ENCODE measurements around the gene DNAH1.

- TF ChIP-seq, protein P1, sequence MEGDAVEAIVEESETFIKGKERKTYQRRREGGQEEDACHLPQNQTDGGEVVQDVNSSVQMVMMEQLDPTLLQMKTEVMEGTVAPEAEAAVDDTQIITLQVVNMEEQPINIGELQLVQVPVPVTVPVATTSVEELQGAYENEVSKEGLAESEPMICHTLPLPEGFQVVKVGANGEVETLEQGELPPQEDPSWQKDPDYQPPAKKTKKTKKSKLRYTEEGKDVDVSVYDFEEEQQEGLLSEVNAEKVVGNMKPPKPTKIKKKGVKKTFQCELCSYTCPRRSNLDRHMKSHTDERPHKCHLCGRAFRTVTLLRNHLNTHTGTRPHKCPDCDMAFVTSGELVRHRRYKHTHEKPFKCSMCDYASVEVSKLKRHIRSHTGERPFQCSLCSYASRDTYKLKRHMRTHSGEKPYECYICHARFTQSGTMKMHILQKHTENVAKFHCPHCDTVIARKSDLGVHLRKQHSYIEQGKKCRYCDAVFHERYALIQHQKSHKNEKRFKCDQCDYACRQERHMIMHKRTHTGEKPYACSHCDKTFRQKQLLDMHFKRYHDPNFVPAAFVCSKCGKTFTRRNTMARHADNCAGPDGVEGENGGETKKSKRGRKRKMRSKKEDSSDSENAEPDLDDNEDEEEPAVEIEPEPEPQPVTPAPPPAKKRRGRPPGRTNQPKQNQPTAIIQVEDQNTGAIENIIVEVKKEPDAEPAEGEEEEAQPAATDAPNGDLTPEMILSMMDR (IDR thresholded peaks at IDR 0.05; ENCODE audit: insufficient read depth, low read length, poor library complexity, severe bottlenecking): no peak
- TF ChIP-seq EZH2phosphoT487 (conservative IDR thresholded peaks at IDR 0.05; ENCODE audit: low read length): no peak
Measured at GRCh38 chr3:52392216-52392930, 76.3 kb downstream of the DNAH1 start.

Measured in SU-DHL-6 (cell line).